ENCODE data around the gene AQR. TPM values are rescaled to one million over a fixed set of nuclear protein-coding genes. Genes with fewer than 3 reads are reported as not detected.
"Not testable (repeated sequence)": the region's sequence is repeated elsewhere in the genome, so short reads cannot be mapped to it uniquely, and the experiment has no call there.

Gene AQR
- total RNA-seq, 1 donor from 2014 or later, result 32.4 TPM

DNA sequence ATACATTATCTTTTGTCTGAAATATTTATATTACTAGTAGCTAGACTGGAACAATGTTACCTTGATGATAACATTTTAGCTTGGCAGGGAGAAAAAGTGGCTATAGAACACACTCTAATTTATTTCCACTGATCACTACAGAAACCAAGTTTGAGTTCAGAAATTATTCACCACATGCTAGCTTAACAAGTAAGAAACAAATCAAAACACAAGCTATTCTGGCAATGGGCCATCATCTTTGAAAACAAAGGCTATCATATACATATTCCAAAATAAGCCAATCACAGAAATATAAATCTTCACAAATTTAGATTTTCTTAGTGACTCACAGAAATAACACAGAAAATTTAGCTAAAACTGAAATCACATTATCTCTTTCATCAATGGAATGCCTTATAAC is 17.1 kb downstream of the AQR start:
- Histone ChIP-seq H3K4me1 (no peaks in the 10 kb centered on the region), H3K27ac (no peak overlapping the region), H3K36me3 (peaks cover 67% of the 10 kb centered on the region), H3K27me3 (ENCODE audit: low read depth) (no peaks in the 10 kb centered on the region), H3K4me3 (no peak overlapping the region), H3K9me3 (no peaks in the 10 kb centered on the region)
- DNase-seq, result no peak
- intact Hi-C loops (cut with DNase I), result no loop called here
- TF ChIP-seq, protein P1, sequence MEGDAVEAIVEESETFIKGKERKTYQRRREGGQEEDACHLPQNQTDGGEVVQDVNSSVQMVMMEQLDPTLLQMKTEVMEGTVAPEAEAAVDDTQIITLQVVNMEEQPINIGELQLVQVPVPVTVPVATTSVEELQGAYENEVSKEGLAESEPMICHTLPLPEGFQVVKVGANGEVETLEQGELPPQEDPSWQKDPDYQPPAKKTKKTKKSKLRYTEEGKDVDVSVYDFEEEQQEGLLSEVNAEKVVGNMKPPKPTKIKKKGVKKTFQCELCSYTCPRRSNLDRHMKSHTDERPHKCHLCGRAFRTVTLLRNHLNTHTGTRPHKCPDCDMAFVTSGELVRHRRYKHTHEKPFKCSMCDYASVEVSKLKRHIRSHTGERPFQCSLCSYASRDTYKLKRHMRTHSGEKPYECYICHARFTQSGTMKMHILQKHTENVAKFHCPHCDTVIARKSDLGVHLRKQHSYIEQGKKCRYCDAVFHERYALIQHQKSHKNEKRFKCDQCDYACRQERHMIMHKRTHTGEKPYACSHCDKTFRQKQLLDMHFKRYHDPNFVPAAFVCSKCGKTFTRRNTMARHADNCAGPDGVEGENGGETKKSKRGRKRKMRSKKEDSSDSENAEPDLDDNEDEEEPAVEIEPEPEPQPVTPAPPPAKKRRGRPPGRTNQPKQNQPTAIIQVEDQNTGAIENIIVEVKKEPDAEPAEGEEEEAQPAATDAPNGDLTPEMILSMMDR (IDR thresholded peaks at IDR 0.05), result no peak
- no peak for ATAC-seq

- TF ChIP-seq, protein P1 (IDR thresholded peaks at IDR 0.05), result no peak
- Histone ChIP-seq H3K27ac (no peak overlapping the region), H3K9me3 (no peaks in the 10 kb centered on the region), H3K4me3 (no peak overlapping the region), H3K4me1 (no peaks in the 10 kb centered on the region), H3K27me3 (ENCODE audit: low read depth) (no peaks in the 10 kb centered on the region), H3K36me3 (peaks cover 69% of the 10 kb centered on the region)
- intact Hi-C loops (cut with DNase I), result no loop called here
- ATAC-seq, result no peak
- DNase-seq, result no peak
Measured at GRCh38 chr15:34951993-34952392, 17.5 kb downstream of the AQR start.

DNA sequence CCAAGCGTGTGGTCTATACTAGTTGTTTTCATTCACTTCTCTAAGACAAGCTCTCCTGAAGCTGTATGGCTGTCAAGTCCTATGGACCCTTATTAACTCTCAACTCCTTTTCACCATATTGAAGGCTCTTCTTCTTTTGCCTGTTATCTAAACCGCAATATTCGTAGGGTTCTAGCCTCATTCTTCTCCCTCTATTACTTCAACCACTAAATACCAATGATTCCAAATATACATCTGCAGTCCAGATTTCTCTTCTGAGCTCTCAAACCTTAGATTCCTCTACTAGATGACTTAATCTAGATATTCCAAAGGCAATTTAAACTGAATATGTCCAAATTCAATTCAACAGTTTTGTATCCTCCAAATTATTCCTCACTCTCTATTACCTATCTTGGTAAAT is 24.6 kb downstream of the AQR start:
- intact Hi-C loops (cut with DNase I), result no loop called here
- DNase-seq (no peak), ATAC-seq (no peak)
- Histone ChIP-seq H3K9me3 (no peaks in the 10 kb centered on the region), H3K27me3 (ENCODE audit: low read depth) (no peaks in the 10 kb centered on the region), H3K4me1 (no peaks in the 10 kb centered on the region), H3K27ac (no peak overlapping the region), H3K36me3 (peaks cover 69% of the 10 kb centered on the region), H3K4me3 (no peak overlapping the region)
- TF ChIP-seq, protein P1 (IDR thresholded peaks at IDR 0.05), result no peak

DNA sequence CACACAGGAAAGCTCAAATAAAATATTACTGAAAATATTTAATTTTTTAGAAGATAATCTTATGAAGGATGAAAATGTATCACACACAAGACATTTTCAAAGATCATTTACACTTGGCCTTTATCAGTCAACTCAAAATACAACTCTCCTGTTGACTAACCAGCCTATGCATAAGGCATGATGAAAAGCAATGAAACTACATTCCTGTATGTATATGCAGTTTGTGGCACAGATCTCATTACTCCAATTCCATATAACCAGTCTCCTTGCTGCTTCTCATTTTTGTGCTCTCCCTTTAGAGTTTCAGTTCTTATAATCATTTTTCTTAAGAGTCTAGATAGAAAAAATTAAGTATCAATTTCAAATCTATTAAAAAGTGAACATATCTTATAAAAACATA is 25.8 kb downstream of the AQR start:
- H3K4me3 ChIP-seq, result no peak overlapping the region
- DNase-seq, result no peak
- no peaks in the 10 kb centered on the region for H3K9me3 ChIP-seq
- no peaks in the 10 kb centered on the region for H3K4me1 ChIP-seq
- TF ChIP-seq, protein P1 (IDR thresholded peaks at IDR 0.05), result no peak
- intact Hi-C loops (cut with DNase I), result no loop called here
- H3K36me3 ChIP-seq, result peaks cover 81% of the 10 kb centered on the region
- H3K27ac ChIP-seq, result no peak overlapping the region
- ATAC-seq, result no peak
- no peaks in the 10 kb centered on the region for H3K27me3 ChIP-seq (ENCODE audit: low read depth)

DNA sequence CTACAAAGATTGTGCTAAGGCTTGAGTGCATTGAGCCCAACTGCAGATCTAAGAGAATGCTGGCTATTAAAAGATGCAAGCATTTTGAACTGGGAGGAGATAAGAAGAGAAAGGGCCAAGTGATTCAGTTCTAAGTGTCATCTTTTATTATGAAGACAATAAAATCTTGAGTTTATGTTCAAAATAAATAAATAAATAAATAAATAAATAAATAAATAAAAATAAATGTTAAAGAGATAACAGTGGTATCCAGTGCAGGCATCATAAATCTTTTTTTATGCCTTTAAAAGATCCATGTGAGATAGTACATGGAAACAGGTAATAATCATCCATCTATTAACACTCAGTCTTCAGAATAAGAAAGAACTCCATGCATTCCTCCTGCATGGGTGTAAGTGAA is 26.3 kb downstream of the AQR start:
- intact Hi-C loops (cut with DNase I); ATAC-seq; H3K4me3 ChIP-seq; H3K27me3 ChIP-seq (ENCODE audit: low read depth); H3K27ac ChIP-seq; H3K9me3 ChIP-seq; H3K4me1 ChIP-seq; DNase-seq: not testable (repeated sequence)
- H3K36me3 ChIP-seq, result peaks cover 84% of the 10 kb centered on the region

DNA sequence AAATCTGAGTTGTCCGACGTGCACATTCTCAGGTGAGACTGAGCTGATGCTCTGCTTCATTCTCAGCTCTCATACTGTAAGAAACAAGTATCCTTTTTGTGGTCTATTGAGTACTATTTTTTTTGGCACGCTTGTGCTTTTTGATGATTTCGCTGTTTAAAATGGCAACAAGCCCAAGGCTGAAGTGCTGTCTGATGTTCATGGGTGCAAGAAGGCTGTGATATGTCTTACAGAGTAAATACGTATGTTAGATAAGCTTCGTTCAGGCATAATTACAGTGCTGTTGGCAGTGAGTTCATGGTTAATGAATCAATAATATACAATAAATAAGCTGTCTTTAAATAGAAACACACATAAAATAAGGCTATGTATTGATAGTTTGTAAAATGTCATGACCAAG is 27.2 kb downstream of the AQR start:
- TF ChIP-seq, protein P1 (IDR thresholded peaks at IDR 0.05), result no peak
- ATAC-seq (no peak), DNase-seq (no peak)
- Histone ChIP-seq H3K4me1 (no peaks in the 10 kb centered on the region), H3K27me3 (ENCODE audit: low read depth) (no peaks in the 10 kb centered on the region), H3K9me3 (no peaks in the 10 kb centered on the region), H3K27ac (no peak overlapping the region), H3K36me3 (peaks cover 84% of the 10 kb centered on the region), H3K4me3 (no peak overlapping the region)
- intact Hi-C loops (cut with DNase I), result no loop called here
